DOHH2 (cell line): ENCODE measurements around the gene RCAN3.

Source experiments
- CTCF ChIP-seq: fragments of 200-600 bp; sonication (generic); IDR thresholded peaks from one replicate; pipeline ENCODE4 v1.5.1; 2014; ENCODE audit warnings: antibody characterized with exemption, mild to moderate bottlenecking, low read depth, low read length; ENCODE audit not compliant: poor library complexity, severe bottlenecking
- EZH2phosphoT487 ChIP-seq: fragments of 200-600 bp; sonication (generic); IDR thresholded peaks from 2 replicates; pipeline ENCODE4 v1.6.1; 2017; ENCODE audit warnings: borderline replicate concordance, mild to moderate bottlenecking, antibody characterized with exemption, low read length, moderate library complexity, mixed read lengths

GRCh38 chr1:24535021-24535424 lies 32.4 kb downstream of the RCAN3 start:
- TF ChIP-seq CTCF (no peak), EZH2phosphoT487 (no peak)
